CD4-positive, alpha-beta memory T cell (primary cell): ENCODE data around the gene FOXP1. TPM values are rescaled to one million over a fixed set of nuclear protein-coding genes. Genes with fewer than 3 reads are reported as not detected.

Source experiments
- CTCF ChIA-PET: fragments of 350-600 bp; sonication (Branson Sonifier 250); formaldehyde crosslinking; loops from one replicate; lab custom pipeline; 2021; ENCODE audit warnings: inconsistent platforms; ENCODE audit not compliant: partially characterized antibody; lab: Charles Lee
- POLR2A ChIA-PET: fragments of 350-600 bp; sonication (Branson Sonifier 250); formaldehyde crosslinking; loops from one replicate; lab custom pipeline; 2021; ENCODE audit not compliant: partially characterized antibody; lab: Charles Lee
- DNase-seq, 5 donors: peaks; one replicate each; pipeline versions ENCODE4 v3.0.0 to v3.0.0-alpha.2; 2020 to 2022; ENCODE audit warnings: mixed read lengths in 1 of 5
- H3K27ac ChIP-seq: one replicate; pipeline ENCODE4 v1.7.0; 2013; ENCODE audit warnings: low read depth, low read length
- H3K27me3 ChIP-seq: 2 replicates; pipeline ENCODE4 v1.7.0; 2013; ENCODE audit warnings: mild to moderate bottlenecking, low read length, moderate library complexity; ENCODE audit not compliant: insufficient read depth
- H3K36me3 ChIP-seq: 2 replicates; pipeline ENCODE4 v1.7.0; 2013; ENCODE audit warnings: mild to moderate bottlenecking, low read length, moderate library complexity; ENCODE audit not compliant: insufficient read depth
- H3K4me1 ChIP-seq: 2 replicates; pipeline ENCODE4 v1.7.0; 2013; ENCODE audit warnings: mild to moderate bottlenecking, low read length, moderate library complexity; ENCODE audit not compliant: insufficient read depth
- H3K4me3 ChIP-seq, 2 donors: one replicate each; pipeline ENCODE4 v1.7.0; 2013; ENCODE audit warnings: low read length in 2 of 2, mild to moderate bottlenecking in 1 of 2
- H3K9me3 ChIP-seq, 2 donors: one replicate each; pipeline ENCODE4 v1.7.0; 2013; ENCODE audit warnings: low read length in 2 of 2, control low read depth in 1 of 2; ENCODE audit not compliant: control insufficient read depth in 1 of 2
- H3K27ac Mint-ChIP-seq, 7 donors: one replicate each; pipeline ENCODE4 v1.8.0; 2020 to 2021; ENCODE audit warnings: mixed read lengths in 7 of 7, mild to moderate bottlenecking in 6 of 7, inconsistent platforms in 3 of 7, moderate library complexity in 3 of 7
- H3K27me3 Mint-ChIP-seq, 2 donors: one replicate each; pipeline ENCODE4 v1.8.0; 2020 to 2021; ENCODE audit warnings: mixed read lengths in 2 of 2
- H3K36me3 Mint-ChIP-seq, 2 donors: one replicate each; pipeline ENCODE4 v1.8.0; 2020 to 2021; ENCODE audit warnings: mixed read lengths in 2 of 2, inconsistent platforms in 1 of 2, mild to moderate bottlenecking in 1 of 2
- H3K4me1 Mint-ChIP-seq, 4 donors: one replicate each; pipeline ENCODE4 v1.8.0; 2020 to 2021; ENCODE audit warnings: mixed read lengths in 4 of 4, mild to moderate bottlenecking in 1 of 4
- H3K4me3 Mint-ChIP-seq, 8 donors: one replicate each; pipeline ENCODE4 v1.8.0; 2020 to 2021; ENCODE audit warnings: mixed read lengths in 8 of 8, mild to moderate bottlenecking in 7 of 8, moderate library complexity in 6 of 8, inconsistent platforms in 3 of 8
- H3K9me3 Mint-ChIP-seq, 8 donors: one replicate each; pipeline ENCODE4 v1.8.0; 2020 to 2021; ENCODE audit warnings: mixed read lengths in 8 of 8, mild to moderate bottlenecking in 5 of 8, inconsistent platforms in 3 of 8, moderate library complexity in 1 of 8
- intact Hi-C: fragments of 100-400 bp; cut with micrococcal nuclease; formaldehyde crosslinking; loops from one replicate; pipeline ENCODE4 v1.15.1; 2023
- polyA plus RNA-seq, 2 donors: library from polyadenylated mRNA; unstranded; fragments of 300-500 nt; fragmentation: Illumina TruSeq; gene quantifications; one replicate each; pipeline ENCODE4 v1.2.3, GENCODE V29; 2021
- total RNA-seq, 2 experiments: library from RNA; stranded (reverse); gene quantifications; one replicate each; pipeline ENCODE4 v1.2.3, GENCODE V29; 2021

The FOXP1 gene
- total and polyA plus RNA-seq, 4 experiments from 2014 or later, result 189 to 348 (median 279) TPM

- no peak for DNase-seq
- Histone ChIP-seq H3K9me3 (no peaks in the 10 kb centered on the region), H3K36me3 (peaks cover 30% of the 10 kb centered on the region), H3K27ac (no peak overlapping the region), H3K27me3 (no peaks in the 10 kb centered on the region), H3K4me3 (no peak overlapping the region), H3K4me1 (peaks cover 17% of the 10 kb centered on the region)
- H3K27ac Mint-ChIP-seq, result peak overlapping the region in 2 of 7 donors; percentile 27 to 59
- no peak overlapping the region for H3K4me3 Mint-ChIP-seq
- H3K9me3 Mint-ChIP-seq, result no peaks in the 10 kb centered on the region
- no peaks in the 10 kb centered on the region for H3K27me3 Mint-ChIP-seq
- peaks cover 42 to 76% of the 10 kb centered on the region in 2 donors for H3K36me3 Mint-ChIP-seq
- H3K4me1 Mint-ChIP-seq, result peaks cover 30 to 52% (median 37%) of the 10 kb centered on the region in 4 donors
- ChIA-PET CTCF (interaction anchor here (1.3 kb wide), 1 partner anchor 512 kb away, joined by 3 read pairs; no protein-coding TSS in a partner anchor), POLR2A (no interaction called here)
- intact Hi-C loops, result no loop called here
Measured at GRCh38 chr3:70999730-71000129, 583.8 kb downstream of the FOXP1 start.

- H3K27me3 Mint-ChIP-seq, result no peaks in the 10 kb centered on the region
- Histone ChIP-seq H3K27me3 (no peaks in the 10 kb centered on the region), H3K9me3 (no peaks in the 10 kb centered on the region), H3K4me3 (no peak overlapping the region), H3K36me3 (peaks cover 26% of the 10 kb centered on the region), H3K27ac (no peak overlapping the region), H3K4me1 (peaks cover 22% of the 10 kb centered on the region)
- POLR2A ChIA-PET, result no interaction called here
- H3K36me3 Mint-ChIP-seq, result peaks cover 70 to 88% of the 10 kb centered on the region in 2 donors
- peak overlapping the region in 3 of 7 donors; percentile 8 to 73 (median 42) for H3K27ac Mint-ChIP-seq
- CTCF ChIA-PET, result interaction anchor here (1.0 to 1.6 kb wide), 2 partner anchors 8 to 74 kb away, joined by 4 read pairs; no protein-coding TSS in a partner anchor
- no peak overlapping the region for H3K4me3 Mint-ChIP-seq
- intact Hi-C loops, result no loop called here
- peaks cover 31 to 61% (median 47%) of the 10 kb centered on the region in 4 donors for H3K4me1 Mint-ChIP-seq
- H3K9me3 Mint-ChIP-seq, result no peaks in the 10 kb centered on the region
- no peak for DNase-seq
Measured at GRCh38 chr3:70996082-70996481, 587.4 kb downstream of the FOXP1 start.

- CTCF ChIA-PET, result interaction anchor here (0.9 to 1.0 kb wide), 2 partner anchors 9 to 11 kb away, joined by 3 to 4 read pairs; no protein-coding TSS in a partner anchor
- H3K36me3 Mint-ChIP-seq, result peaks cover 63 to 91% of the 10 kb centered on the region in 2 donors
- DNase-seq, result no peak
- peaks cover 36 to 67% (median 53%) of the 10 kb centered on the region in 4 donors for H3K4me1 Mint-ChIP-seq
- H3K4me3 Mint-ChIP-seq, result no peak overlapping the region
- H3K27me3 ChIP-seq, result no peaks in the 10 kb centered on the region
- no peak overlapping the region for H3K4me3 ChIP-seq
- no peaks in the 10 kb centered on the region for H3K27me3 Mint-ChIP-seq
- intact Hi-C loops, result no loop called here
- H3K27ac Mint-ChIP-seq, result peak overlapping the region in 4 of 7 donors; percentile 46 to 91 (median 54)
- H3K4me1 ChIP-seq, result peaks cover 37% of the 10 kb centered on the region
- POLR2A ChIA-PET, result no interaction called here
- H3K9me3 Mint-ChIP-seq, result no peaks in the 10 kb centered on the region
- H3K36me3 ChIP-seq, result peaks cover 23% of the 10 kb centered on the region
- no peaks in the 10 kb centered on the region for H3K9me3 ChIP-seq
- no peak overlapping the region for H3K27ac ChIP-seq
Measured at GRCh38 chr3:70994644-70995043, 588.9 kb downstream of the FOXP1 start.

- no peak for DNase-seq
- Histone ChIP-seq H3K27ac (no peak overlapping the region), H3K27me3 (no peaks in the 10 kb centered on the region), H3K9me3 (no peaks in the 10 kb centered on the region), H3K4me1 (peaks cover 42% of the 10 kb centered on the region), H3K36me3 (peaks cover 21% of the 10 kb centered on the region), H3K4me3 (no peak overlapping the region)
- Mint-ChIP-seq H3K36me3 (peaks cover 57 to 82% of the 10 kb centered on the region in 2 donors), H3K27me3 (no peaks in the 10 kb centered on the region), H3K4me1 (peaks cover 40 to 81% (median 60%) of the 10 kb centered on the region in 4 donors), H3K9me3 (no peaks in the 10 kb centered on the region), H3K27ac (peak overlapping the region in 3 of 7 donors; percentile 13 to 73 (median 23)), H3K4me3 (no peak overlapping the region)
- CTCF ChIA-PET, result interaction anchor here (1.3 kb wide), 1 partner anchor 13 kb away, joined by 5 read pairs; no protein-coding TSS in a partner anchor
- POLR2A ChIA-PET, result interaction anchor here (0.6 to 0.9 kb wide), 2 partner anchors 12 to 34 kb away, joined by 3 read pairs; no protein-coding TSS in a partner anchor
- intact Hi-C loops, result no loop called here
Measured at GRCh38 chr3:70992562-70993204, 590.8 kb downstream of the FOXP1 start.

GRCh38 chr3:70992131-70992530 lies 591.4 kb downstream of the FOXP1 start:
- intact Hi-C loops, result no loop called here
- H3K4me1 Mint-ChIP-seq, result peaks cover 43 to 83% (median 63%) of the 10 kb centered on the region in 4 donors
- H3K36me3 ChIP-seq, result peaks cover 21% of the 10 kb centered on the region

GRCh38 chr3:70990723-70991122 lies 592.8 kb downstream of the FOXP1 start:
- no peak for DNase-seq
- no peaks in the 10 kb centered on the region for H3K27me3 Mint-ChIP-seq
- CTCF ChIA-PET, result interaction anchor here (0.8 to 1.2 kb wide), 2 partner anchors 14 to 79 kb away, joined by 3 to 5 read pairs; no protein-coding TSS in a partner anchor
- no peaks in the 10 kb centered on the region for H3K9me3 Mint-ChIP-seq
- H3K27ac Mint-ChIP-seq, result peak overlapping the region in 6 of 7 donors; percentile 68 to 94 (median 76)
- H3K27ac ChIP-seq, result no peak overlapping the region
- H3K4me3 Mint-ChIP-seq, result peak overlapping the region in 6 of 8 donors; percentile 36 to 85 (median 59)
- H3K36me3 ChIP-seq, result peaks cover 24% of the 10 kb centered on the region
- intact Hi-C loops, result no loop called here
- peaks cover 42 to 82% (median 57%) of the 10 kb centered on the region in 4 donors for H3K4me1 Mint-ChIP-seq
- no peaks in the 10 kb centered on the region for H3K9me3 ChIP-seq
- no peaks in the 10 kb centered on the region for H3K27me3 ChIP-seq
- H3K36me3 Mint-ChIP-seq, result peaks cover 62 to 84% of the 10 kb centered on the region in 2 donors
- no peak overlapping the region for H3K4me3 ChIP-seq
- POLR2A ChIA-PET, result interaction anchor here (0.6 to 1.7 kb wide), 7 partner anchors 11 to 235 kb away, joined by 3 to 11 read pairs (median 6); no protein-coding TSS in a partner anchor
- H3K4me1 ChIP-seq, result peaks cover 42% of the 10 kb centered on the region

More at GRCh38 chr3:70992131-70992530, 591.4 kb downstream of the FOXP1 start:
- Histone ChIP-seq H3K27me3 (no peaks in the 10 kb centered on the region), H3K27ac (no peak overlapping the region), H3K9me3 (no peaks in the 10 kb centered on the region), H3K4me3 (no peak overlapping the region), H3K4me1 (peaks cover 42% of the 10 kb centered on the region)
- H3K27me3 Mint-ChIP-seq, result no peaks in the 10 kb centered on the region
- H3K36me3 Mint-ChIP-seq, result peaks cover 60 to 82% of the 10 kb centered on the region in 2 donors
- H3K27ac Mint-ChIP-seq, result peak overlapping the region in 4 of 7 donors; percentile 13 to 73 (median 48)
- H3K9me3 Mint-ChIP-seq, result no peaks in the 10 kb centered on the region
- ChIA-PET CTCF (no interaction called here), POLR2A (no interaction called here)
- no peak for DNase-seq
- no peak overlapping the region for H3K4me3 Mint-ChIP-seq

GRCh38 chr3:70990185-70990584 lies 593.3 kb downstream of the FOXP1 start:
- H3K27ac ChIP-seq, result peak overlapping the region; percentile 12
- H3K4me3 ChIP-seq, result no peak overlapping the region
- Mint-ChIP-seq H3K27ac (peak overlapping the region; percentile 3 to 94 (median 73)), H3K9me3 (no peaks in the 10 kb centered on the region), H3K27me3 (no peaks in the 10 kb centered on the region), H3K36me3 (peaks cover 65 to 82% of the 10 kb centered on the region in 2 donors), H3K4me3 (peak overlapping the region in 7 of 8 donors; percentile 3 to 85 (median 56)), H3K4me1 (peaks cover 40 to 77% (median 56%) of the 10 kb centered on the region in 4 donors)
- CTCF ChIA-PET, result interaction anchor here (0.8 to 1.2 kb wide), 2 partner anchors 14 to 80 kb away, joined by 3 to 5 read pairs; no protein-coding TSS in a partner anchor
- H3K36me3 ChIP-seq, result peaks cover 29% of the 10 kb centered on the region
- peaks cover 42% of the 10 kb centered on the region for H3K4me1 ChIP-seq
- peak in 3 of 5 donors; percentile 22 to 39 (median 35) for DNase-seq
- no peaks in the 10 kb centered on the region for H3K9me3 ChIP-seq
- intact Hi-C loops, result no loop called here
- POLR2A ChIA-PET, result interaction anchor here (0.6 to 1.7 kb wide), 7 partner anchors 10 to 236 kb away, joined by 3 to 11 read pairs (median 6); no protein-coding TSS in a partner anchor
- H3K27me3 ChIP-seq, result no peaks in the 10 kb centered on the region
